GM23338 (cell line): ENCODE measurements around the gene CDH20. TPM values are rescaled to one million over a fixed set of nuclear protein-coding genes. Genes with fewer than 3 reads are reported as not detected.

Experiments
- ATAC-seq: fragments of 200-7000 bp; cut with Tn5 transposase; 3 replicates; pipeline ENCODE4 v1.9.1; 2020
- DNase-seq: peaks from one replicate; pipeline ENCODE4 v3.0.0-alpha.2; 2015; ENCODE audit warnings: low spot score
- H2AFZ ChIP-seq: fragments of 200-600 bp; sonication (generic); 2 replicates; pipeline ENCODE4 v1.8.0; 2016; ENCODE audit warnings: antibody characterized with exemption, mild to moderate bottlenecking, moderate library complexity
- H3F3A ChIP-seq: fragments of 200-600 bp; sonication (generic); replicated peaks from 2 replicates; pipeline ENCODE4 v1.8.0; 2017; ENCODE audit warnings: antibody characterized with exemption, mixed run types, low read depth
- H3K27ac ChIP-seq: fragments of 200-600 bp; sonication (generic); 2 replicates; pipeline ENCODE4 v1.6.1; 2016; ENCODE audit warnings: low read depth
- H3K27me3 ChIP-seq: fragments of 200-600 bp; sonication (generic); 2 replicates; pipeline ENCODE4 v1.8.0; 2016; ENCODE audit warnings: mild to moderate bottlenecking, mixed run types, moderate library complexity; ENCODE audit not compliant: insufficient read depth
- H3K36me3 ChIP-seq: fragments of 200-600 bp; sonication (generic); 2 replicates; pipeline ENCODE4 v1.8.0; 2016; ENCODE audit warnings: mild to moderate bottlenecking; ENCODE audit not compliant: insufficient read depth
- H3K4me1 ChIP-seq: fragments of 200-600 bp; sonication (generic); 2 replicates; pipeline ENCODE4 v1.8.0; 2016; ENCODE audit warnings: mild to moderate bottlenecking, moderate library complexity; ENCODE audit not compliant: insufficient read depth
- H3K4me2 ChIP-seq: fragments of 200-600 bp; sonication (generic); 2 replicates; pipeline ENCODE4 v1.7.1; 2017; ENCODE audit warnings: mixed run types
- H3K4me3 ChIP-seq: fragments of 200-600 bp; sonication (generic); 2 replicates; pipeline ENCODE4 v1.6.1; 2016; ENCODE audit warnings: mixed run types
- H3K79me2 ChIP-seq: fragments of 200-600 bp; sonication (generic); replicated peaks from 2 replicates; pipeline ENCODE4 v1.8.0; 2017; ENCODE audit warnings: mild to moderate bottlenecking; ENCODE audit not compliant: insufficient read depth
- H3K9me2 ChIP-seq: fragments of 200-600 bp; sonication (generic); 2 replicates; pipeline ENCODE4 v1.8.0; 2017; ENCODE audit not compliant: insufficient read depth
- H4K20me1 ChIP-seq: fragments of 200-600 bp; sonication (generic); replicated peaks from 2 replicates; pipeline ENCODE4 v1.8.0; 2017; ENCODE audit warnings: mild to moderate bottlenecking; ENCODE audit not compliant: insufficient read depth
- H3K27ac Mint-ChIP-seq: 2 replicates; pipeline ENCODE4 v1.8.0; 2020; ENCODE audit warnings: inconsistent platforms, mild to moderate bottlenecking, moderate library complexity, mixed read lengths
- H3K27me3 Mint-ChIP-seq: 3 replicates; pipeline ENCODE4 v1.8.0; 2022; ENCODE audit warnings: low read depth, mild to moderate bottlenecking, moderate library complexity, mixed read lengths, inconsistent platforms; ENCODE audit not compliant: insufficient read depth, poor library complexity
- H3K36me3 Mint-ChIP-seq: 3 replicates; pipeline ENCODE4 v1.8.0; 2021; ENCODE audit warnings: low read depth, mild to moderate bottlenecking, inconsistent platforms, moderate library complexity, mixed read lengths
- H3K4me1 Mint-ChIP-seq: 3 replicates; pipeline ENCODE4 v1.8.0; 2020; ENCODE audit warnings: mild to moderate bottlenecking, inconsistent platforms, mixed read lengths
- H3K4me3 Mint-ChIP-seq: 3 replicates; pipeline ENCODE4 v1.8.0; 2021; ENCODE audit warnings: moderate library complexity, mild to moderate bottlenecking, inconsistent platforms, mixed read lengths
- H3K9me3 Mint-ChIP-seq: 3 replicates; pipeline ENCODE4 v1.8.0; 2020; ENCODE audit warnings: moderate library complexity, mild to moderate bottlenecking, inconsistent platforms, mixed read lengths
- CREB1 ChIP-seq: fragments of 250-450 bp; sonication (Bioruptor Pico); IDR thresholded peaks from 2 replicates; pipeline ENCODE4 v1.5.0; 2020; ENCODE audit warnings: low read depth, mild to moderate bottlenecking, moderate library complexity
- CTCF ChIP-seq, 2 experiments: fragments of 200-600 bp in 1 of 2; sonication (generic) in 1 of 2; conservative IDR thresholded peaks; 2 replicates each; pipeline versions ENCODE4 v1.5.1 to v1.6.1; 2016 to 2017; ENCODE audit warnings: antibody characterized with exemption in 2 of 2, low read depth in 2 of 2, mild to moderate bottlenecking in 2 of 2, moderate library complexity in 1 of 2
- ETS1 ChIP-seq: IDR thresholded peaks from 2 replicates; pipeline ENCODE4 v1.6.1; 2016; ENCODE audit warnings: antibody characterized with exemption
- EZH2 ChIP-seq: fragments of 200-600 bp; sonication (generic); IDR thresholded peaks from one replicate; pipeline ENCODE4 v1.8.0; 2017; ENCODE audit warnings: antibody characterized with exemption, mild to moderate bottlenecking, low read depth; ENCODE audit not compliant: unreplicated experiment
- EZH2phosphoT487 ChIP-seq: fragments of 200-600 bp; sonication (generic); IDR thresholded peaks from one replicate; pipeline ENCODE4 v1.8.1; 2018; ENCODE audit warnings: antibody characterized with exemption; ENCODE audit not compliant: unreplicated experiment
- JUNB ChIP-seq: IDR thresholded peaks from one replicate; pipeline ENCODE4 v1.6.1; 2016; ENCODE audit warnings: antibody characterized with exemption; ENCODE audit not compliant: unreplicated experiment
- NANOG ChIP-seq: IDR thresholded peaks from 2 replicates; pipeline ENCODE4 v1.6.1; 2016; ENCODE audit warnings: antibody characterized with exemption, borderline replicate concordance
- POLR2AphosphoS5 ChIP-seq: IDR thresholded peaks from 2 replicates; pipeline ENCODE4 v1.6.1; 2016; ENCODE audit warnings: antibody characterized with exemption, low read depth
- REST ChIP-seq: IDR thresholded peaks from one replicate; pipeline ENCODE4 v1.6.1; 2018; ENCODE audit warnings: antibody characterized with exemption; ENCODE audit not compliant: unreplicated experiment
- STAT1 ChIP-seq: IDR thresholded peaks from one replicate; pipeline ENCODE4 v1.6.1; 2016; ENCODE audit warnings: antibody characterized with exemption; ENCODE audit not compliant: unreplicated experiment
- ZNF114 ChIP-seq: fragments of 250-450 bp; sonication (Bioruptor Pico); IDR thresholded peaks from 2 replicates; pipeline ENCODE4 v1.5.0; 2020; ENCODE audit warnings: mild to moderate bottlenecking, moderate library complexity
- ZNF331 ChIP-seq: fragments of 250-450 bp; sonication (Bioruptor Pico); IDR thresholded peaks from 2 replicates; pipeline ENCODE4 v1.5.0; 2020; ENCODE audit warnings: low read depth, mild to moderate bottlenecking, moderate library complexity
- ZNF462 ChIP-seq: fragments of 250-450 bp; sonication (Bioruptor Pico); IDR thresholded peaks from 2 replicates; pipeline ENCODE4 v1.5.0; 2020; ENCODE audit warnings: mild to moderate bottlenecking, moderate library complexity
- polyA plus RNA-seq: library from polyadenylated mRNA; unstranded; fragments of >200 nt; fragmentation: Nextera tagmentation; extraction: Ambion mirVana; gene quantifications from 2 replicates; pipeline ENCODE4 v1.2.1, GENCODE V29; 2016
- total RNA-seq: library from RNA; depleted of rRNA; stranded (reverse); fragments of >200 nt; shearing (Covaris generic); gene quantifications from 2 replicates; pipeline ENCODE4 v1.2.3, GENCODE V29; 2014

The CDH20 gene
- total and polyA plus RNA-seq, 2 experiments from 2014 or later = 1.0 TPM; not detected in 1

- no peak overlapping the region for H3K4me3 Mint-ChIP-seq
- Histone ChIP-seq H4K20me1 (no peaks in the 10 kb centered on the region), H2AFZ (no peak overlapping the region), H3K27ac (no peak overlapping the region), H3K79me2 (no peaks in the 10 kb centered on the region), H3K4me2 (no peak overlapping the region), H3F3A (no peaks in the 10 kb centered on the region), H3K4me1 (no peaks in the 10 kb centered on the region), H3K9me2 (no peaks in the 10 kb centered on the region), H3K27me3 (no peaks in the 10 kb centered on the region), H3K36me3 (no peaks in the 10 kb centered on the region), H3K4me3 (no peak overlapping the region)
- no peaks in the 10 kb centered on the region for H3K36me3 Mint-ChIP-seq
- no peak overlapping the region for H3K27ac Mint-ChIP-seq
- ATAC-seq = no peak
- H3K9me3 Mint-ChIP-seq = no peaks in the 10 kb centered on the region
- H3K27me3 Mint-ChIP-seq = no peaks in the 10 kb centered on the region
- no peak for DNase-seq
- H3K4me1 Mint-ChIP-seq = no peaks in the 10 kb centered on the region
- TF ChIP-seq ZNF114 (CRISPR knock-in tag) (no peak), CTCF (conservative IDR thresholded peaks at IDR 0.05; ENCODE audit: low read depth in 2 of 2) (no peak), CREB1 (no peak), ZNF462 (CRISPR knock-in tag) (no peak), EZH2phosphoT487 (no peak), JUNB (no peak), NANOG (no peak), REST (no peak), POLR2AphosphoS5 (no peak), ETS1 (no peak), STAT1 (no peak), EZH2 (no peak), ZNF331 (CRISPR knock-in tag) (no peak)
Measured at GRCh38 chr18:61402726-61403125, 69.5 kb downstream of the CDH20 start.
